ENCODE measurements around the gene PM20D1.

DNA sequence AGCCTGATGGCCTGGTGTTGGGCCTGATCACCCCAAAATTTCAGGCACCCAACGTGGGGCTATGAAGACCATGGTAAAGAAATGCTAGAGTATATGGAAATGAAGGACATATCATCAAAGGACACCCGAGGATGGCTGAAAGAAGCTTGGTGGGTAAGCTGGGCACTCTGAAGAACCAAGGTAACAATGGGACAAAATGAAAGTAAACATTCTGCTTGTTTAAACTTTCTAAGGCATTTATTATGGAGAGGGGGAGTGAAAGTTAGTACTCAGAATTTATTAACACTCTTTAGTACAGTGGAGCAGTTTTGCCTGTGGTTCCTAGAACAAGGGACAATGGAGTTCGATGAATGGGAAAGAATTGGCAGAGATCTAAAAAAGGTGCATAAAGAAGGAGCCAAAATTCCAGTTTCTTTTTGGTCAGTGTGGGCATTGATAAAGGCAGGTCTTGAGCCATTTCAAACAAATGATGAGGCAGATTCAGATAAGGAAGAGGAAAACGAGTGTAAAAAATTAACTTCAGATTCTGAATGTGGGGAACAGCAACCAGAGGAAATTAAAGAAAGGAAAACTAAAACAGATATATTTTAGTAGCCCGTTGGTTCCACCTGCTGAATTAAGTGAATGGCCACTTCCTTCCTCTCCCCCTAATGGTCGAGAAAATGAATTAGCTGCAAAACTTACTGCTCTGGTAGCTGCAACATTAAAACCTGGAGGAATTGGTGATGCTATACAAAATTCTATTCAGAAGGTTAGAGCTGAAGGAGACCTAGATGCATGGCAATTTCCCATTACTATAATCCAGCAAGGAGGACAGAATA, 8.4 kb upstream of the PM20D1 start:
- TF ChIP-seq POLR2A (IDR thresholded peaks at IDR 0.05): no peak
- TF ChIP-seq, protein P1, sequence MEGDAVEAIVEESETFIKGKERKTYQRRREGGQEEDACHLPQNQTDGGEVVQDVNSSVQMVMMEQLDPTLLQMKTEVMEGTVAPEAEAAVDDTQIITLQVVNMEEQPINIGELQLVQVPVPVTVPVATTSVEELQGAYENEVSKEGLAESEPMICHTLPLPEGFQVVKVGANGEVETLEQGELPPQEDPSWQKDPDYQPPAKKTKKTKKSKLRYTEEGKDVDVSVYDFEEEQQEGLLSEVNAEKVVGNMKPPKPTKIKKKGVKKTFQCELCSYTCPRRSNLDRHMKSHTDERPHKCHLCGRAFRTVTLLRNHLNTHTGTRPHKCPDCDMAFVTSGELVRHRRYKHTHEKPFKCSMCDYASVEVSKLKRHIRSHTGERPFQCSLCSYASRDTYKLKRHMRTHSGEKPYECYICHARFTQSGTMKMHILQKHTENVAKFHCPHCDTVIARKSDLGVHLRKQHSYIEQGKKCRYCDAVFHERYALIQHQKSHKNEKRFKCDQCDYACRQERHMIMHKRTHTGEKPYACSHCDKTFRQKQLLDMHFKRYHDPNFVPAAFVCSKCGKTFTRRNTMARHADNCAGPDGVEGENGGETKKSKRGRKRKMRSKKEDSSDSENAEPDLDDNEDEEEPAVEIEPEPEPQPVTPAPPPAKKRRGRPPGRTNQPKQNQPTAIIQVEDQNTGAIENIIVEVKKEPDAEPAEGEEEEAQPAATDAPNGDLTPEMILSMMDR (IDR thresholded peaks at IDR 0.05 in 4 of 5, conservative IDR thresholded peaks at IDR 0.05 in 1 of 5): no peak

Data from gastrocnemius medialis (tissue), 4 donors.